Esophagus (tissue), 2 donors: ENCODE data around the gene CKAP5. TPM values are rescaled to one million over a fixed set of nuclear protein-coding genes. Genes with fewer than 3 reads are reported as not detected.

Source experiments
- H3K27ac ChIP-seq, 2 donors: one replicate each; pipeline ENCODE4 v1.5.1; 2013; ENCODE audit warnings: low read depth in 2 of 2, mild to moderate bottlenecking in 2 of 2, inconsistent platforms in 1 of 2, low read length in 1 of 2, moderate library complexity in 1 of 2
- H3K27me3 ChIP-seq, 2 donors: one replicate each; pipeline ENCODE4 v1.6.1; 2013; ENCODE audit warnings: low read length in 2 of 2, control low read depth in 1 of 2, mild to moderate bottlenecking in 1 of 2; ENCODE audit not compliant: insufficient read depth in 2 of 2, control insufficient read depth in 1 of 2
- H3K36me3 ChIP-seq, 2 donors: one replicate each; pipeline ENCODE4 v1.6.1; 2013; ENCODE audit warnings: low read length in 1 of 2; ENCODE audit not compliant: control insufficient read depth in 2 of 2, insufficient read depth in 2 of 2
- H3K4me1 ChIP-seq, 2 donors: one replicate each; pipeline ENCODE4 v1.6.1; 2013; ENCODE audit warnings: low read length in 1 of 2; ENCODE audit not compliant: control insufficient read depth in 2 of 2, insufficient read depth in 2 of 2
- H3K4me3 ChIP-seq, 2 donors: one replicate each; pipeline ENCODE4 v1.5.1; 2013; ENCODE audit warnings: low read length in 2 of 2, mild to moderate bottlenecking in 2 of 2, low read depth in 1 of 2, moderate library complexity in 1 of 2
- H3K9me3 ChIP-seq, 2 donors: one replicate each; pipeline ENCODE4 v1.6.1; 2013; ENCODE audit warnings: mild to moderate bottlenecking in 2 of 2, low read depth in 1 of 2, low read length in 1 of 2, moderate library complexity in 1 of 2; ENCODE audit not compliant: control insufficient read depth in 2 of 2, insufficient read depth in 1 of 2
- WGBS, 2 donors: extraction: QIAGEN DNeasy Blood & Tissue Kit; methylation state at CpG; one replicate each; pipeline ENCODE4 v1.1.7; 2013; 5-methylcytosine and 5-hydroxymethylcytosine counted together
- polyA plus RNA-seq, 2 donors: library from polyadenylated mRNA; stranded (reverse); fragments of 200-250 nt; gene quantifications; one replicate each; pipeline ENCODE4 v1.2.3, GENCODE V29; 2013
- donor health status: healthy with polysubstance abuse.
- donor health status: Bipolar disorder and iron deficiency.

Gene CKAP5
- polyA plus RNA-seq, 2 donors, result 5.0 to 13.4 TPM

- H3K27ac ChIP-seq, result no peak overlapping the region
- no peaks in the 10 kb centered on the region for H3K9me3 ChIP-seq
- whole genome bisulfite sequencing, 2 donors, result 65 to 69% methylated on average over 4 of the region's 4 CpGs
- no peaks in the 10 kb centered on the region for H3K27me3 ChIP-seq
- H3K36me3 ChIP-seq, result peaks cover 0 to 4% of the 10 kb centered on the region in 2 donors
- H3K4me1 ChIP-seq, result no peaks in the 10 kb centered on the region
- H3K4me3 ChIP-seq, result no peak overlapping the region
Measured at GRCh38 chr11:46857666-46858065, 11.6 kb upstream of the CKAP5 start.

DNA sequence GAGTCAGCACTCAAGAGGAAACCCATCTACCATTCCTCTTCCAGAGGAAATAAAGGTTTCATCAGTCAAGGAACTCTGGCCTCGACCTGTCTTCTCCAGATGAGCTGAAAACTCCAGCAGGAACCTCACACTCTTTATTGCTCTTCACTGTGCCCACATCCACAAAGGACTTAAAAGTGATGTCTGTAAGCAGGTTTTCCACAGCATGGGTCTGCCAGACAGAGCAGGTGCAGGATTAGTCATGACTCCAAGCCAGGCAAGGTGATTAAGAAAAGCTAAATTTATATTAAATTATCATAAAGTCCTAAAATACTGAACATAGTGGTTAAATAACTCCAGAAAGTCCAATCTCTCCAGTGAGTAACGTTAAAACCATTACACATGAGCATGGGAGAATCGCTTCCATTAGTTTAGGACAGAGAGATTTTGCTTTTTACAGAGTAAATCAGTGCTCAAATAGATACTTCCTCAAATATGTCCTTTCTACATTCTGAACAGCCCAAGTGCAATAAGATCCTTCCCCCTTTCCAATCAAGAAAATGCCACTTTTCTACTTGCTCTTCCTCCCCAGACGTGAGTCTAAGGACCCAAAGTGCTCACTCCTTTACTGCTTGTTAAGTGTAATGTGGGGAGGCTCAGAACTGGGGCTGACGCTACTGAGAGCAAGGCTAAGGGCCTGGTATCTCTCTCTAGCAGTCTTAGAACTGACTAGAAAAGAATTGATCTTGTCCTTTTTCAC, 10.7 kb upstream of the CKAP5 start:
- Histone ChIP-seq H3K27ac (no peak overlapping the region), H3K4me3 (no peak overlapping the region), H3K27me3 (no peaks in the 10 kb centered on the region), H3K36me3 (peaks cover 0 to 4% of the 10 kb centered on the region in 2 donors), H3K4me1 (no peaks in the 10 kb centered on the region), H3K9me3 (no peaks in the 10 kb centered on the region)
- 70 to 71% methylated on average over 5 of the region's 5 CpGs for WGBS, 2 donors

GRCh38 chr11:46855863-46856262, 9.8 kb upstream of the CKAP5 start:
- peaks cover 0 to 4% of the 10 kb centered on the region in 2 donors for H3K36me3 ChIP-seq
- H3K4me3 ChIP-seq, result no peak overlapping the region
- 93 to 94% methylated on average over 2 of the region's 2 CpGs for WGBS, 2 donors
- no peaks in the 10 kb centered on the region for H3K4me1 ChIP-seq
- no peak overlapping the region for H3K27ac ChIP-seq
- H3K27me3 ChIP-seq, result no peaks in the 10 kb centered on the region
- no peaks in the 10 kb centered on the region for H3K9me3 ChIP-seq

DNA sequence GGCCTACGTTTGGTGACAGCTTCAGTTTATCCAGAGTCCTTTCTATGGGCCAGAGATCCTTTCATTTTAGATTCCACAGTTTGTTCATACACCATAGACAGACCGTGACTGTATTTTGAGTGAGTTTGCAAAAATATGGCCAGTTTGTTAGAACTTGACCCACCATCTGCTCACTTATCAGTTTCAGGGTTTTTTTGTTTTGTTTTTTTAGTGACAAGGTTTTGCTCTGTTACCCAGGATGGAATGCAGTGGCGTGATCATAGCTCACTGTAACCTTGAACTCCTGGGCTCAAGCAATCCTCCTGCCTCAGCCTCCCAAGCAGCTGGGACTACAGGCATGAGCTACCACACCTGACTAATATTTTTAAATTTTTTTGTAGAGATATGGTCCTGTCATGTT, 9.1 kb upstream of the CKAP5 start:
- Histone ChIP-seq H3K4me1 (no peaks in the 10 kb centered on the region), H3K9me3 (no peaks in the 10 kb centered on the region), H3K27me3 (no peaks in the 10 kb centered on the region), H3K36me3 (peaks cover 0 to 4% of the 10 kb centered on the region in 2 donors), H3K4me3 (no peak overlapping the region), H3K27ac (no peak overlapping the region)
- WGBS, 2 donors, result 90 to 92% methylated on average over 3 of the region's 3 CpGs

DNA sequence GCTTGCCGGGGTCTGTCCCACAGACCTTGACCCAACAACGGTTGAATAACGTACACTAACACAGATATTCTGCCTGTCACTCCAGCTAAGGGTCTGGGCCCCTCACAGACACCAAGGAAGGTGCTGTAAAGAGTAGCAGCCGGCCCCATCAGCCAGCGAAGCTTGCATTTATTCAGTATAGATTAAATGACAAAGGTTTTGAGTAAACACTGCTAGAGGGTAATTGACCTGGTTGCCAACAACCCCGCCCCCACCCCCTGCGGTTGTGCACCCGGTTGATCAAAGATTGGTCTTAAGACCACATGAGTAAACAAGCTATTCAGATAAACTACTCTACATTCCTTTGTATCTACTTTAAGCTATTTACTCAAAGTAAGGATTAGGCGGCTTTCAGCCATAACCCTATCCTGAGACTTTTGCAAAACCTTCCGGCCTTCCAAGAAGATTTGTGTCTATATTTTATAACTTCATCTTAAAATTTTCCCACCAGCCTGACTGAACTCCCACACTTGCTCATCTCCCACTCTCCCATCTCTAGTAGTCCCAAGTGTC, 4.8 kb upstream of the CKAP5 start:
- no peaks in the 10 kb centered on the region for H3K9me3 ChIP-seq
- no peak overlapping the region for H3K4me3 ChIP-seq
- H3K36me3 ChIP-seq, result no peaks in the 10 kb centered on the region
- WGBS, 2 donors, result 45 to 62% methylated on average over 10 of the region's 10 CpGs
- no peaks in the 10 kb centered on the region for H3K4me1 ChIP-seq
- H3K27me3 ChIP-seq, result no peaks in the 10 kb centered on the region
- no peak overlapping the region for H3K27ac ChIP-seq

DNA sequence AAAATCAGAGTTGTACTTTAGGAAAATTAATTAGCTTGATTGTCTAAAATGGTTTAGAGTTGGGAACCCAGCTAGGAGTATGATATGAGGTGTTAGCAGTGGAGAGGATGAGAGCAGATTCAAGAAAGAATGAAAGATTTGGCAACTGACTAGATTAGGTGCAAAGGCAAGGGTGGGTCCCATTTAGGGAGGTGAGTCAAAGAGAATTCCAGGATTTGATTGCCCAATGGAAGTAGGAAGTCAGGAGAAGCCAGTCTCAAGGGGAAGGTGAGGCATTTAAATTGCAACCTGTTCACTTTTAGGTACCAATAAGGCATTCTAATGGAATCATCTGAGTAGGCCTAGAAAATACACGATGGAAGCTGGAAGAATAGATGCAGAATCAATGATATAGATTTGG, 3.6 kb upstream of the CKAP5 start:
- no peak overlapping the region for H3K4me3 ChIP-seq
- WGBS, 2 donors, result 89 to 93% methylated on average over 1 of the region's 1 CpG
- no peaks in the 10 kb centered on the region for H3K36me3 ChIP-seq
- H3K27me3 ChIP-seq, result no peaks in the 10 kb centered on the region
- no peaks in the 10 kb centered on the region for H3K9me3 ChIP-seq
- H3K4me1 ChIP-seq, result peaks cover 0 to 3% of the 10 kb centered on the region in 2 donors
- no peak overlapping the region for H3K27ac ChIP-seq

GRCh38 chr11:46846510-46846830, 390 bp upstream of the CKAP5 start:
- H3K27me3 ChIP-seq, result no peaks in the 10 kb centered on the region
- 8% methylated on average over 6 of the region's 6 CpGs for WGBS, 2 donors
- H3K36me3 ChIP-seq, result no peaks in the 10 kb centered on the region
- H3K4me1 ChIP-seq, result peaks cover 0 to 3% of the 10 kb centered on the region in 2 donors
- H3K27ac ChIP-seq, result no peak overlapping the region
- H3K9me3 ChIP-seq, result no peaks in the 10 kb centered on the region
- peak overlapping the region; percentile 98 to 100 for H3K4me3 ChIP-seq

GRCh38 chr11:46845440-46845739, 690 bp downstream of the CKAP5 start:
- Histone ChIP-seq H3K27ac (peak overlapping the region; percentile 93 to 94), H3K4me1 (peaks cover 0 to 3% of the 10 kb centered on the region in 2 donors), H3K9me3 (no peaks in the 10 kb centered on the region), H3K27me3 (no peaks in the 10 kb centered on the region), H3K4me3 (peak overlapping the region; percentile 98 to 100), H3K36me3 (peaks cover 0 to 2% of the 10 kb centered on the region in 2 donors)
- 0% methylated on average over 12 of the region's 12 CpGs for WGBS, 2 donors

- H3K4me3 ChIP-seq, result no peak overlapping the region
- H3K4me1 ChIP-seq, result no peaks in the 10 kb centered on the region
- H3K9me3 ChIP-seq, result no peaks in the 10 kb centered on the region
- H3K36me3 ChIP-seq, result peaks cover 0 to 2% of the 10 kb centered on the region in 2 donors
- no peak overlapping the region for H3K27ac ChIP-seq
- no peaks in the 10 kb centered on the region for H3K27me3 ChIP-seq
Measured at GRCh38 chr11:46840116-46840515, 6.0 kb downstream of the CKAP5 start.

GRCh38 chr11:46838501-46838900, 7.6 kb downstream of the CKAP5 start:
- WGBS, 2 donors, result 92 to 94% methylated on average over 5 to 6 of the region's 6 CpGs
- no peaks in the 10 kb centered on the region for H3K4me1 ChIP-seq
- no peaks in the 10 kb centered on the region for H3K9me3 ChIP-seq
- no peak overlapping the region for H3K4me3 ChIP-seq
- H3K27ac ChIP-seq, result no peak overlapping the region
- no peaks in the 10 kb centered on the region for H3K27me3 ChIP-seq
- H3K36me3 ChIP-seq, result peaks cover 0 to 2% of the 10 kb centered on the region in 2 donors
